BLaER1 treated with 17β-estradiol and CSF1 and Interleukin-3, amounts not matched to agents 10 nM and 100 nM (cell line): Measurements from ENCODE around the gene GRK5.

Source experiments
- H3K27ac ChIP-seq, 11 experiments: shearing (Covaris generic); formaldehyde crosslinking; 2 replicates each; pipeline ENCODE4 v1.8.1; 2022
- H3K27me3 ChIP-seq, 11 experiments: shearing (Covaris generic); formaldehyde crosslinking; 2 replicates each; pipeline ENCODE4 v1.8.1; 2022
- H3K36me3 ChIP-seq, 11 experiments: shearing (Covaris generic); formaldehyde crosslinking; 2 replicates each; pipeline ENCODE4 v1.8.1; 2022
- H3K4me1 ChIP-seq, 10 experiments: shearing (Covaris generic); formaldehyde crosslinking; 2 replicates each; pipeline ENCODE4 v1.8.1; 2022
- H3K4me2 ChIP-seq, 11 experiments: shearing (Covaris generic); formaldehyde crosslinking; 2 replicates each; pipeline ENCODE4 v1.8.1; 2022
- H3K4me3 ChIP-seq, 10 experiments: shearing (Covaris generic); formaldehyde crosslinking; 2 replicates each; pipeline ENCODE4 v1.8.1; 2022
- H3K9ac ChIP-seq, 11 experiments: shearing (Covaris generic); formaldehyde crosslinking; 2 replicates each; pipeline ENCODE4 v1.8.1; 2022
- H3K9me3 ChIP-seq, 11 experiments: shearing (Covaris generic); formaldehyde crosslinking; replicated peaks in 1 of 11; 2 replicates each; pipeline ENCODE4 v1.8.1; 2022
- H4K20me1 ChIP-seq, 11 experiments: shearing (Covaris generic); formaldehyde crosslinking; 2 replicates each; pipeline ENCODE4 v1.8.1; 2022
- Cebpa-rat ChIP-seq, 11 experiments: shearing (Covaris generic); IDR thresholded peaks; 2 replicates each; pipeline ENCODE4 v1.8.1; 2022

GRK5 gene

DNA sequence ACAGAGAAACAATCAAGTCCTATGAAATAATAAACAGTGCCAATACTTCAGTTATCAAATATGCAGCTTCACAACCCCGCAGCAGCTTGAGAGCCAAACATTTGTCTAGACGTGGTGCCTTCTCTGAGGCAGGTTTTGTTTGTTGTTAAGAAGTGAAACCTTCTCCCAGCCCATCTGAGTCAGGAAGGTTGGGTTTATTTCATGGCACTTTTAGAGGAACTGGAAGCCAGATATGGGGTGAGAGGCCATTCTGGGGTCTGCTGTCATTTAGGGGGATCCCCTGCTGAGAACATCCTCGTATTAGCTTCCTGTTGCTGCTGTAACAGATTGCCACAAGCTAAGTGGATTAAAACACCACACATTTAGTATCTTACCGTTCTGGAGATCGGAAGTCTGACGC lies 113.6 kb downstream of the GRK5 start:
- Histone ChIP-seq H3K27ac (no peak overlapping the region), H4K20me1 (peaks cover 0 to 70% (median 27%) of the 10 kb centered on the region in 11 experiments; a peak in 15 of 22 replicates), H3K4me2 (peak overlapping the region in 4 of 11 experiments; percentile 15 to 57 (median 50); a peak in 6 of 22 replicates), H3K9me3 (no peaks in the 10 kb centered on the region), H3K36me3 (no peaks in the 10 kb centered on the region), H3K27me3 (peaks cover 42 to 53% (median 48%) of the 10 kb centered on the region in 11 experiments), H3K4me1 (peaks cover 2 to 25% (median 6%) of the 10 kb centered on the region in 10 experiments; a peak in 19 of 20 replicates), H3K9ac (no peak overlapping the region; a peak in 1 of 22 replicates), H3K4me3 (no peak overlapping the region)
- no peak for TF ChIP-seq Cebpa-rat (IDR thresholded peaks at IDR 0.05)

DNA sequence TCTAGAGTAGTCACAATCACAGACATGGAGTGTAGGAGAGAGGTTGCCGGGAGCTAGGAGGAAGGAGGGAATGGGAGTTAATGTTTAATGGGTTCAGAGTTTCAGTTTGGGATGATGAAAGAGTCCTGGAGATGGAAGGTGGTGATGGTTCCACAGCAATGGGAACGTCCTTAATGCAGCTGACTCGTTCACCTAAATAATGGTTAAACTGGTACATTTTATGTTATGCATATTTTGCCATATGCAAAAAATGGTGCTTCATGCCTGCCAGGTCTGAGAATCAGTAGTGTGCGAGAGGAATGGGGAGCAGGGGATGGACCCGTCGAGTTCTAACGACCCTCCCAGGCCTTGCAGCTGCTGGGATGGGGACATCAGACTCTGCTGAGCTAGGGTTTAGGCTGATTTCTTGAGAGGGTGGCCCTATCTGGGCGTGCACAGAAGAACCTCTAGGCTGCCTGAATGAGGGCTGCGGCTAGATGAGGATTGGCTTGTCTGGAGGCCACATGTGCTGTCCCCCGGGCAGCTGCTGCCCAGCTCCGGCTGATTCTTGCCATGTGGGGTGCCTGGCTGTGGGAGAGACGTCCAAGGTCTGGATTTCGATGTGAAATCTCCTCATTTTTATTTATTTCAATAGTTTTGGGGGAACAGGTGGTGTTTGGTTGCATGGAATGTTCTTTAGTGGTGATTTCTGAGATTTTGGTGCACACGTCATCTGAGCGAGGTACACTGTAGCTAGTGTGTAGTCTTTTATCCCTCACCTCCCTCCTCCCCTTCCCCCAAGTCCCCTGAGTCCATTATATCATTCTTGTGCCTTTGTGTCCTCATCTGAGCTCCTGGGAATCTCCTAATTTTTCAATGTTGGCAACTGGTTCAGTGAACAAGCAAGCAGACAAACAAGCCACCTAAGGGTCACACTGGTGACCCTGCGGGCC lies 116.0 kb downstream of the GRK5 start:
- TF ChIP-seq Cebpa-rat (IDR thresholded peaks at IDR 0.05) = no peak
- Histone ChIP-seq H3K9me3 (no peaks in the 10 kb centered on the region), H3K9ac (no peak overlapping the region), H3K4me2 (no peak overlapping the region), H3K27ac (no peak overlapping the region), H3K27me3 (peaks cover 18 to 30% (median 24%) of the 10 kb centered on the region in 11 experiments), H3K4me1 (peaks cover 0 to 16% (median 6%) of the 10 kb centered on the region in 10 experiments; a peak in 12 of 20 replicates), H4K20me1 (peaks cover 0 to 57% (median 14%) of the 10 kb centered on the region in 11 experiments; a peak in 13 of 22 replicates), H3K36me3 (no peaks in the 10 kb centered on the region), H3K4me3 (no peak overlapping the region)

DNA sequence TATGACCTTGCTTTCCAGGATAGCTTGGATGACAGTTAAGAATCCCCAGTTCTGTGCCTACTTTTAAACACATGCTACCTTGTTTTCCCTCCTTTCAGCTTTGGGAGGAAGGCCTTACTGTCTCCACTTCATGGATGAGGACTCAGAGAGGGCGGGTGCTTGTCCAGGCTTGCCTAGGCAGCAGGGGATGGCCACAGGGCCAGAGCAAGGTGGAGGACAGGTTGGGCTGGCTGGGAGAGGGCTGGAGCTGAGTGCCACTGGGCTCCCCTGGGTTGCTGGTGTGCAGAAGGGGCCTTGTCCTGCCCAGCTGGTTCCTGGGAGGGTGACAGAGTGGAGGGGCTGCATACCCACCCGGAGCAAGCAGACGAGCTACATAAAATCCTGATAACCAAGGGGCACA lies 117.8 kb downstream of the GRK5 start:
- Histone ChIP-seq H3K27ac (no peak overlapping the region), H3K9ac (no peak overlapping the region), H3K27me3 (peaks cover under 1 to 12% (median 6%) of the 10 kb centered on the region in 11 experiments; a peak in 15 of 22 replicates), H3K4me1 (peaks cover 0 to 19% (median 10%) of the 10 kb centered on the region in 10 experiments; a peak in 12 of 20 replicates), H3K9me3 (no peaks in the 10 kb centered on the region), H3K4me3 (no peak overlapping the region), H3K4me2 (no peak overlapping the region), H4K20me1 (peaks cover 0 to 44% (median 4%) of the 10 kb centered on the region in 11 experiments; a peak in 10 of 22 replicates), H3K36me3 (no peaks in the 10 kb centered on the region)
- TF ChIP-seq Cebpa-rat (IDR thresholded peaks at IDR 0.05) = no peak

DNA sequence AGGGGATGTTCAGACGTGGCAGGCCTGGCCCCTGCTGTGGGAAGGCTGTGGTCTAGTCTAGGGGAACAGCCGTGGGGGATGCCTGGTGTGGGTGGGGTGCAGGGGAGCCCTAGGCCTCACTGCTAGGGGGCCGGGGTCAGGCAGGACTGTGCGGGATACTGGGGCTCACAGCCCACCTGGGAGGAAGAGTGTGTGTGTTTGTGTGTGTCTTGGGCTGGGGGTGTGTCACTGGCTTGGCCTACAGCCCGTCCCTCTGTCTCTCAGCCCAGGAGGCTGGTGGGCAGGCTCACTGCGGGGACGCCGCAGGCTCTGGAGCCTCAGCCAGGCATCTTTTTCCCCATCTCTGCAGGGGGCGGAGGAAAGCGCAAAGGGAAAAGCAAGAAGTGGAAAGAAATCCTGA lies 118.8 kb downstream of the GRK5 start:
- Histone ChIP-seq H3K27ac (no peak overlapping the region), H3K4me3 (no peak overlapping the region), H4K20me1 (peaks cover 0 to 35% (median 0%) of the 10 kb centered on the region in 11 experiments; a peak in 9 of 22 replicates), H3K9ac (no peak overlapping the region), H3K9me3 (no peaks in the 10 kb centered on the region), H3K27me3 (peaks cover 0 to 2% (median 0%) of the 10 kb centered on the region in 11 experiments; a peak in 2 of 22 replicates), H3K36me3 (no peaks in the 10 kb centered on the region), H3K4me2 (no peak overlapping the region), H3K4me1 (peaks cover 0 to 11% (median 8%) of the 10 kb centered on the region in 10 experiments; a peak in 12 of 20 replicates)
- no peak for TF ChIP-seq Cebpa-rat (IDR thresholded peaks at IDR 0.05)

DNA sequence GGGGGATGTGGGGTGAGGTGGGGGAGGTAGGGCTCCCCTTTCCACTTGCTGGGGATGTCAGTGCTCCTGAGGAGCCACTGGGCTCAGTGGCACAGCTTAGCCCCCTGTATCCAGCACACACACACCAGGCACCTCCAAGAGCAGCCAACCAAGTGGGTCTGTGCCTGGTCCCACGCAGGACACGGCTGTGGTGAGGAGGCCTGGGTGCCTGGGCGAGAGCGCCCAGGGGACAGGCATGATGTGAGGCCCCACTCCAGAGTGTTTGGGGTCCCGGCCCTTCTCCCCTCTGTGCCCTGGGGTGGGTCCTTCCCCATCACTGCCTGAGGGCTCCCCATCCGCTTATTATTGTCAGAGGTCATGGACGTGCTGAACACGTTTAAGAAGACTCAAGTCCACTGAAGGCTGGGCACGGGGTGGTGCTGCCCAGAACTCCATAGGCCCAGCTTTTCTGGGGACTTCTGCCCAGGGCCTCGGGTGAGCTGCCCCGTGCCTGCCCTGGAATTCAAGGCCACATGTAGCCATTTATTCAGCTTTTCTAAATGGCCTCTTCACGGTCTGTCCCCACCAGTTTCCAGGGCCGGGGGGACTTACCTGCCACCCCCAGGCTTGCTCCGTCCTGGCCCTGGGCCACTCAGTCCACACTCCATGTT lies 119.8 kb downstream of the GRK5 start:
- no peak overlapping the region for H3K27ac ChIP-seq
- no peak overlapping the region for H3K9ac ChIP-seq
- H3K4me3 ChIP-seq = no peak overlapping the region
- H4K20me1 ChIP-seq = peaks cover 0 to 28% (median 0%) of the 10 kb centered on the region in 11 experiments; a peak in 7 of 22 replicates
- no peaks in the 10 kb centered on the region for H3K27me3 ChIP-seq
- no peaks in the 10 kb centered on the region for H3K36me3 ChIP-seq
- no peak overlapping the region for H3K4me2 ChIP-seq
- no peak for TF ChIP-seq Cebpa-rat (IDR thresholded peaks at IDR 0.05)
- no peaks in the 10 kb centered on the region for H3K9me3 ChIP-seq
- peaks cover 0 to 10% (median 8%) of the 10 kb centered on the region in 10 experiments; a peak in 6 of 20 replicates for H3K4me1 ChIP-seq

DNA sequence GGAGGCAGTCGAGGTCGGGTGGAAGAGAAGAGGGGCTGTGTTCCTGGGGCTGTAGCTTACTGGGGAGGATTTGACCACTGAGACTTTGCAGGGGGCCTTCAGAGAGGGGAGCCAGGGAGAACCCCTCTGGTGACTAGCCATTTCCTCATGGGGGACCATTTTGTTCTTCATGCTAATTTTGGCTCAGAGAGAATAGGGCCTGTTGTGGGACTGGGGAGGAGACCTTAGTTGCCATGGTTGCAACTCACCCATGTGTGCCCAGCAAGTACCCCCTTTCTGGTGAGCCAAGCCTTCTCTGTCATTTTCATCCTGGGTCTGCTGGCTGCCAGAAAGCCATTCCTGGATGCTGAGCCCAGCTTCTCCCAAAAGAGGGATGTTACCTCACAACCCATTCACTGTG lies 120.9 kb downstream of the GRK5 start:
- Histone ChIP-seq H3K27ac (no peak overlapping the region), H3K27me3 (no peaks in the 10 kb centered on the region), H3K4me2 (peak overlapping the region in 4 of 11 experiments; percentile 3 to 25 (median 16); a peak in 4 of 22 replicates), H4K20me1 (peaks cover 0 to 26% (median 0%) of the 10 kb centered on the region in 11 experiments; a peak in 6 of 22 replicates), H3K4me3 (no peak overlapping the region), H3K4me1 (peaks cover 0 to 12% (median 10%) of the 10 kb centered on the region in 10 experiments; a peak in 10 of 20 replicates), H3K9ac (no peak overlapping the region), H3K9me3 (no peaks in the 10 kb centered on the region), H3K36me3 (no peaks in the 10 kb centered on the region)
- no peak for TF ChIP-seq Cebpa-rat (IDR thresholded peaks at IDR 0.05)

DNA sequence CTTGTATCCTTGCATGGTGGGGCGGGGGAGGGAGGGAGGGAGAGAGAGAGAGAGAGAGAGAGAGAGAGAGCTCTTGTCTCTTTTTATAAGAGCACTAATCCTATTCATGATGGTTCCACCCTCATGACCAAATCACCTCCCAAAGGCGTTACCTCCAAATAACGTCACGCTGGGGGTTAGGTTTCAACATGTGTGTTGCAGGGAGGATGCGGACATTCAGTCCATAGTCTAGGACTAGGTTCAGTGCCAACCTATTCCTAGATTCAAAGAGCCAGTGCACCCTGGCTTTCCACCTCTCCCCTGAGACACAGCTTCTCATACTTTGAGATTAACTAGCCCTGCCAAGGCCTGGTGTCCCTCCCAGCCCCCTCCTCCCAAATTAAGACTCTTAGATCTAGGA lies 123.0 kb downstream of the GRK5 start:
- no peak overlapping the region for H3K9ac ChIP-seq
- no peak overlapping the region for H3K4me2 ChIP-seq
- H3K36me3 ChIP-seq = no peaks in the 10 kb centered on the region
- peaks cover 0 to 17% (median 0%) of the 10 kb centered on the region in 11 experiments; a peak in 2 of 22 replicates for H4K20me1 ChIP-seq
- no peaks in the 10 kb centered on the region for H3K9me3 ChIP-seq
- TF ChIP-seq Cebpa-rat (IDR thresholded peaks at IDR 0.05) = no peak
- H3K27ac ChIP-seq = no peak overlapping the region
- H3K4me1 ChIP-seq = peaks cover 0 to 20% (median 12%) of the 10 kb centered on the region in 10 experiments; a peak in 10 of 20 replicates
- H3K4me3 ChIP-seq = no peak overlapping the region
- H3K27me3 ChIP-seq = no peaks in the 10 kb centered on the region

DNA sequence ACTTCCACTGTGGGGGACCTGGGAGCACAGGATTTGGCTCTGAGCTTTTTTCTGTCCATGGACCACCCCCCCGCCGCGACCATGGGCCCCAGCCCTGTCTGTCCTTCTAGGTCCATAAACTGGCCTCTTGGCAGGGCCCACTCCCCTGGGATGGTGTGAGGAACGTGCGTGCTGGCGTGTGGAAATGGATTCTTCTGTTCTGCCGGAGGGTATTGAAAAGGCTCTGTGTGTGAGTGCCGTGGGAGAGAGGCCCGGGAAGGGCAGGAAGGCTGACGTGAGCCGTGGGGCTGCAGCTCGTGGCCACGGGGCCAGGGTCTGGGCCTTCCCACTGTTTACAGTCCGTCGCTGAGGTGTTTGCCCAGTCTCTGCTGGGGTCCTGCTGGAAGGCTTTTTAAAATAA lies 123.7 kb downstream of the GRK5 start:
- Histone ChIP-seq H3K9me3 (no peaks in the 10 kb centered on the region), H3K27me3 (no peaks in the 10 kb centered on the region), H3K36me3 (no peaks in the 10 kb centered on the region), H3K4me2 (no peak overlapping the region), H3K4me3 (no peak overlapping the region), H3K9ac (no peak overlapping the region), H3K27ac (no peak overlapping the region), H4K20me1 (peaks cover 0 to 14% (median 0%) of the 10 kb centered on the region in 11 experiments; a peak in 2 of 22 replicates), H3K4me1 (peaks cover 0 to 20% (median 12%) of the 10 kb centered on the region in 10 experiments; a peak in 10 of 20 replicates)
- no peak for TF ChIP-seq Cebpa-rat (IDR thresholded peaks at IDR 0.05)
